Stimulated activated CD8-positive, alpha-beta memory T cell treated with anti-CD3 and anti-CD28 coated beads, Interleukin-15, amount 100 ng/mL, for 4 hours (primary cell): Measurements from ENCODE around the gene KSR1.
"Not testable (repeated sequence)": the region's sequence is repeated elsewhere in the genome, so short reads cannot be mapped to it uniquely, and the experiment has no call there.

ENCODE experiments used
- DNase-seq, 2 donors: peaks; one replicate each; pipeline ENCODE4 v3.0.0-alpha.2; 2020; ENCODE audit warnings: low read depth in 2 of 2

The KSR1 gene

GRCh38 chr17:27494192-27495091 is 38.2 kb downstream of the KSR1 start:
- no peak for DNase-seq

GRCh38 chr17:27495460-27495859 is 39.2 kb downstream of the KSR1 start:
- no peak for DNase-seq

GRCh38 chr17:27496005-27496404 is 39.8 kb downstream of the KSR1 start:
- no peak for DNase-seq

DNA sequence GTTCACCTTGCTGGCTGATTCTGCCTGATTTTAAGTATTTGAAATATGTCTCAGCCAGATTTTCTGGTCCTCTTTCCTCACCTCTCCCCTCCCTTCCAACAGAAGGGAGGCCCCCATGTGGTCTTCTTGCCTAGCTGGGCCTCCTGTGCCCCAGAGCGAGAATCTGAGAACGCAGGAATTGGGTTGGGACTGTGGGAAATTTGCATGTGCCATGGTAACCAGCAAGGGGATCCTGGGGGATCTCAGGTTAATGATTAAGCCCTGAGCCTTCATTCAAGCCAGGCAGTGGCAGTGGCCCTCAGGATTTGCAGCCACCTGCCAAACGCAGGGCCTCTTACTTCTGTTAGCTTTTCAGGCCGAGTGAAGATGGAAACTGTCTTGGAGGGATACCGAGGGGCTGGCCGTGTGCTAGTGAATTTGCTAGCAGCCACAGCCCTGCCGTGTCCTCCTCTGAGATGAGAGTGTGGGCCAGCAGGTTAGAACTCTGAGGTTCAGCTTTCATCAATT is 40.2 kb downstream of the KSR1 start:
- no peak for DNase-seq

DNA sequence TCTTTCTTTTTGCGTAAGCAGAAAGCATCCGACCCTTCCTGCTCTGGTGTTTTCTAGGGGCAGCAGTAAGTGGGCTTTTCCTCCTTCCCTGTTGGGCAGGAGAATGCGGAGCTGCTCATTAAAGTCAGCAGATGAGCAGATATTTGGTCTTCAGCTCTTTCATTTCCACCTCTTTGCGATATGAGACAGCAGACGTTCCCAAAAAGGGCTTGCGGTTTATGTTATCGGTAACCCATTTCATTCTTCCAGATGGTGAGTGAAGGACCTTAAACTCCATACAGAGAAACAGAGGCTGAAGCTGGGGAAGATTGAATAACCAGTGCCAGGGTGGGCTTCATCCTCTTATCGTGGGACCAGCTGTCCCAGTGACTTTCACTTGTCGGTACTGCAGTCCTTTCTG is 40.7 kb downstream of the KSR1 start:
- no peak for DNase-seq

DNA sequence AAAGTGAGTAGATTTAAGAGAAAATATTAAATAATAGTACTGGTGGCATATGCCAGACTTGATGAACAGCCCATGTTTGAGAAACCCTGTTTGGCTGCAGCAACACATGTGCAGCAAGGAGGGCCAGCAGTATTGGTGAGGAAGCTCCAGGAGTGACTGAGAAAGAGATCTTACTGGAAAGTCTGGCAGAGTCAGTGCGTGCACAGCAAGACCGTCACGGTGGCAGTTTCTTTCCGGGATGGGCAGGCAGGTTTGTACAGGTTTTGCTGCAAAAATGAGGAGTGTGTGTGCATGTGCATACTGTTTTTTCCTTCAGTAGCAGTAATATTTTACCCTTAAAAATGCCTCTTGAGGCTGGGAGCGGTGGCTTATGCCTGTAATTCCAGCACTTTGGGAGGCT is 41.4 kb downstream of the KSR1 start:
- no peak for DNase-seq

- no peak for DNase-seq
These were observed 42.5 kb downstream of the KSR1 start for GRCh38 chr17:27498615-27499309.

DNA sequence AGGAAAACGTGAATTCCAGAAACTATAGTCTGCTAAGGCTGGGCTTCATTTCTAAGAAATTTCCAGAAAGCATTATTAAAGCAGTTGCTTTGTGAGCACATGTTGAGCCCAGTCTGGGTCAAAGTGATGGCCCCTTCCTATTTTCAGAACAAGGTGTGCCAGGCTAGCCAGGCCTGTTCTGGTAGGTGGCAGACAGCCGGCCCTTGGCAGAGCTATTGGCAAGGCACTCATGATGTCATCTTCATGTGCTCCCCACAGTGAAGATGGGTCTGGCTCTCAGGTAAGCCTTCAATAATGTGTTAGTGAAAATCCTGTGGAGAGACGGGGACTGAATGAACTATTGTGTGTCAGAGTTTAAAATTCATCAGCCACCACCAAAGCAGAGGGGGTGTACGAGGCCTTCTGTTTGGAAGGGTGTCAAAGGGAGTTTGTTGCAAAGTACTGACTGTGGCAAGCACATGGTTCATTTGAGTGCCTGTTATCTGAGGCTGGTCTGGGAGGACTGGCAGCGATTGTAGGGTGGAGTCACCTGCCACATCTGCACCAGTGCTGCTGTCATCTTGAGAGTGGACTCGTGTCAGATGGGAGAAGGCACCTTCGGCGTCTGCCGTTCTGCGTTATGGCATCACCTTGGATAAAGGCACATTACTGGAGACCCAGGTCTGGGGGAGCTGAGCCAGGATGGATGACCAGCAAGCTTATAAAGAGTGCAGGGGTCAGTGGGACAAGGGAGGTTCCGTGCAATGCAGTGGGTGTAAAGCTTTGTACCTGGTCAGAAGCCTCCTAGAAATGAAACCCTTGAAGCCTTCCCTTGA is 43.4 kb downstream of the KSR1 start:
- no peak for DNase-seq

- DNase-seq: not testable (repeated sequence)
These were observed 45.1 kb downstream of the KSR1 start for GRCh38 chr17:27501338-27501737.

DNA sequence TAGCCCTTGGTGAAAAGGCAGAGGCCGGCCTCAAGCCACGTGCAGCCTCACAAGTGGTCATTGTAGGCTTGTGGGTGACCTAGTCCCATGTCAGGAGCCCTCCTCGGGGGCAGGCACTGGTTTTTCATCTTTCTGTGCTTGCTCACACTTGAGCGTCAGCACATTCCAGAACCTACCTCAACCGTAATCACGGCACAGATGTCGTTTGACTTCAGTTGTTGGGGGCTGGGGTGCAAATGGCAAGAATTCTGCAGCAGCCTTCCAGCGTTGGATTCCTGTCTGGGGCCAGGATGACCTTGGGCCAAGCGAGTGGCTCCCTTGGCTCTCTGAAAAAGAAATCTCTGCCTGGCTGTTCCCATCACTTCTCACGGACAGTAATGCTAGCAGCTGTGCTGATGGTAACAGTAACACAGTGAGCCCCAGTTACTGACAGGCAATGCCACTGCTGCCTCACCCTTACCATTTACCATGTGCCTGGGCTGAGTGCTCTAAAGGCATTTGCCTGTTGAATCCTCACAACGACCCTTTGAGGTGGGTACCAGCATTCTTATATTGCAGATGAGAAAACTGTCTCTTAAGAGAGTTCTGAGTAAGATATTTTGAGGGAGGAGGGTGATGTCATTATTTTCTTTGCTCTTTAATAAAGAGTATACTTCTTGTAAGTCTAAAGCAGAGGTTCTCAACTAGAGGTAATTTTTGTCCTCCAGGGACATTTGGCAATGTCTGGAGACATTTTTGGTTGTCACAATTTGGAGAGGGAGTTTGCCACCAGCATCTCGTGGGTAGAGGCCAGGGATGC is 46.5 kb downstream of the KSR1 start:
- no peak for DNase-seq

DNA sequence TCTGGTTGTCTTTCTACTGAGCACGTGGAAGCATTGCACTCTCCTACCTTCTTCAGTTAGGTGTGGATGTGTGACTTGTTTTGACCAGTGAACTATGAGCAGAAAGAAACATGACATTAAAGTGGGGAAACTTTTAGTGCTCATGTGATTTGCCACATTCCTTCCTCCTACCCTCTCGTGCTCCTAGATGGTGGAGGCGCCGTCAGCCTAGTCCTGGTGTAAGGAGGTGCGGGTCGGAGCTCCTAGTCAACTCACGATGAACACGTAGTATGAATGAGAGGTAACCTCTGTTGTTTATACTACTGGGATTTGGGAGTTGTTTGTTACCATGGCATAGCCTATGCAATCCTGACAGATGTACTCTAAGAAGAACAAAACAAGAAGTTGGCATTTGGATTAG is 47.4 kb downstream of the KSR1 start:
- no peak for DNase-seq

GRCh38 chr17:27504188-27504995 is 48.1 kb downstream of the KSR1 start:
- no peak for DNase-seq

DNA sequence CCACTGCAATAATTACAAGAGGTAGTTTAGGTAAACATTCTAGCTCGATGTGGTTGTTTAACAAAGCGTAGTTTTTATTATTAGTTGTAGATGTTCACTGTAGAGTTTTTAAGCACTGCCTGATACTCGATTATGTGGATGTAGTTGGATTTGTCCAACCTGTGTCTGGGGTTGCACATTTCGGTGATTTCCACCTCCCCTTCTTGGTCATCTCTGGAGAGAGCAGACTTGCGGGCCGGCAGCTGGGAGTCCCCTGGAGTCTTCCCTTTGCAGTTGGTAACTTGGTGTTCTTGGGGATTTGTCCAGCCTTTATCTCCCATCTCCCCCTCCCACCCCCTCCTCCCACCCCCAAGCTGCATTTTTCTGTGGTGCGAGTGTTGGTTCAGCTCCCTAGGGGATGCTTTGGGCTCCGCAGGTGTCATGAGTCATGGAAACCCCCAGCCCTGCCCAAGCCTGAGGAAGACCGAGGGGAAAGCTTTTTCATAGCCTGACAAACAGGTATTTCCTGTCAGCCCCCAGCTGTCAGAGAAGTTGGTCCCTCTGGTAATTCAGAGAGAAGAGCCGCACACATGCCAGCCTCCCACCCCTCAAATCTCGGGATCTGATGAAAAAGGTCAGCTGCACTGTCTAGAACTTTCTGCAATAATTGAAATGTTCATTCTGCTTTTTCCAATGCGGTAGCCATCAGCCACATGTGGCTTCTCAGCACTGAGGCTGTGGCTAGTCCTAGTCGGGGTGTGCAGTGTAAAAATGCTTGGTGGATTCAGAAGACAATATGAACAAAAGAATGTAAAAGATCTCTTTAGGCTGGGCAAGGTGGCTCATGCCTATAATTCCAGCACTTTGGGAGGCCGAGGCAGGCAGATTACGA is 50.3 kb downstream of the KSR1 start:
- no peak for DNase-seq

DNA sequence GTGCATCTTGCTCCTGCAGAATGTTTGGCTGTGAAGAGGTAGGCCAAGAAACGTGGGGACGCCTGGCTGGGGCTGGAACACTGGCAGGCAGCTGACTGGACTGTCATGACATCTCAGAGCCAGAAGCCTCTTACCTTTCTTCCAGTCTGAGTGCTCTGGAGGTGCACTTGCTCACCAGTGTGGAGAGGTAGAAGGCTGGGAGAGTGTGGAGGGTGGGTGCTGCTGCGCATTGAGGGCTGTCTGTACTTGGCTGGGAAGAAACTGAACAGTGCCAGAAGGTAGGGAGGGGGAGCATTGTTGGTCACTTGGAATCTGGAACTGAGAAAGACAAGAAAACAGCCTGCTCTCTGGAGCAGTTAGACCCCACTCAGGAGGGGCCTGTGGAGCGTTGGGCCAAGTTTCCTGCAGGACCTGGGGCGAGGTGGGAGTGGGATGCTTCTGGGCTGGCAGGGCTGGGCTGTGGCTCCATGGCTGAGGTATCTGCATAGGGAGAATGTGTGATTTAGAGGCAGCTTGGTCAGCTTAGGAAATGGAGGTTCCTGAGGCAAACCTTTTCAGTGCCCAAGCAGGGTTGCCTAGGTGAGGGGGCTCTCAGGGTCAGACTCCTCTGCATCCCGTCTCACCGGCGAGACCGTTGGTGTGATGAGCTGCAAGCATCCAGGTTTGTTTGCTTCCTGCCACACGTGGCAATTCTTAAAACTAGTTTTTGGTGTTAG is 55.1 kb downstream of the KSR1 start:
- no peak for DNase-seq

GRCh38 chr17:27512031-27512430 is 55.8 kb downstream of the KSR1 start:
- no peak for DNase-seq

GRCh38 chr17:27512511-27513346 is 56.5 kb downstream of the KSR1 start:
- no peak for DNase-seq

GRCh38 chr17:27513849-27514248 is 57.6 kb downstream of the KSR1 start:
- DNase-seq: no peak
